Endothelial cell of umbilical vein (primary cell): ENCODE data around the gene PMIS2. TPM values are rescaled to one million over a fixed set of nuclear protein-coding genes. Genes with fewer than 3 reads are reported as not detected.

Experiments used
- BruUV-seq: library from RNA; stranded (reverse); fragments of 400-500 nt; replicated peaks from 2 replicates; lab custom pipeline; 2021; lab: Mats Ljungman, UMichigan
- CTCF ChIA-PET: fragments of 300-600, 350-600 bp; sonication (Branson Sonifier 250); formaldehyde crosslinking; loops from one replicate; lab custom pipeline; 2021; ENCODE audit warnings: antibody characterized with exemption, inconsistent platforms; lab: Charles Lee
- POLR2A ChIA-PET: fragments of 300-600, 350-600 bp; sonication (Branson Sonifier 250); formaldehyde crosslinking; loops from one replicate; lab custom pipeline; 2021; ENCODE audit warnings: antibody characterized with exemption, inconsistent platforms; lab: Charles Lee
- DNase-seq: peaks from one replicate; pipeline ENCODE4 v3.0.0-alpha.2; 2011; ENCODE audit warnings: low read depth, low spot score
- FAIRE-seq: peaks from 2 replicates; lab custom pipeline; 2011; peaks lifted over from hg19 to GRCh38; lab: Jason Lieb, UNC
- H2AFZ ChIP-seq: 2 replicates; pipeline ENCODE4 v1.6.0; 2012; ENCODE audit warnings: low read depth, low read length, control low read depth, inconsistent platforms
- H3K27ac ChIP-seq: 2 replicates; pipeline ENCODE4 v1.5.1; 2011; ENCODE audit warnings: low read depth, mild to moderate bottlenecking, control low read depth, low read length, moderate library complexity; ENCODE audit not compliant: insufficient read depth
- H3K27me3 ChIP-seq, 2 experiments: 2 replicates each; pipeline versions ENCODE4 v1.6.0 to v1.6.1; 2011; ENCODE audit warnings: low read length in 2 of 2, mixed read lengths in 1 of 2; ENCODE audit not compliant: control insufficient read depth in 2 of 2, insufficient read depth in 2 of 2
- H3K36me3 ChIP-seq, 2 experiments: 2 replicates in 1 of 2; 3 replicates in 1 of 2; pipeline ENCODE4 v1.5.1; 2011; ENCODE audit warnings: low read length in 2 of 2, mild to moderate bottlenecking in 1 of 2, moderate library complexity in 1 of 2; ENCODE audit not compliant: control insufficient read depth in 2 of 2, insufficient read depth in 2 of 2; ENCODE audit errors: extremely low read depth in 1 of 2
- H3K4me1 ChIP-seq: 3 replicates; pipeline ENCODE4 v1.5.1; 2011; ENCODE audit warnings: mild to moderate bottlenecking, low read length; ENCODE audit not compliant: control insufficient read depth, insufficient read depth; ENCODE audit errors: extremely low read depth
- H3K4me2 ChIP-seq: 2 replicates; pipeline ENCODE4 v1.6.1; 2011; ENCODE audit warnings: low read length, control low read depth, mixed read lengths; ENCODE audit not compliant: insufficient read depth
- H3K4me3 ChIP-seq, 3 experiments: fragments of 200-600 bp in 1 of 3; sonication (generic), shearing (Covaris generic) in 1 of 3; replicated peaks in 1 of 3; 2 replicates each; pipeline ENCODE4 v1.5.1; 2011 to 2016; ENCODE audit warnings: control low read depth in 3 of 3, low read length in 3 of 3, mild to moderate bottlenecking in 2 of 3, inconsistent platforms in 1 of 3, low read depth in 1 of 3, moderate library complexity in 1 of 3; ENCODE audit not compliant: insufficient read depth in 1 of 3
- H3K79me2 ChIP-seq: 2 replicates; pipeline ENCODE4 v1.6.0; 2012; ENCODE audit warnings: low read length, inconsistent platforms; ENCODE audit not compliant: control insufficient read depth, insufficient read depth
- H3K9ac ChIP-seq: replicated peaks from 2 replicates; pipeline ENCODE3; 2011; ENCODE audit warnings: low read length, control low read depth; ENCODE audit not compliant: insufficient read depth; ENCODE audit errors: extremely low read depth
- H3K9me1 ChIP-seq: replicated peaks from 3 replicates; pipeline ENCODE4 v1.6.0; 2011; ENCODE audit warnings: mild to moderate bottlenecking, low read length; ENCODE audit not compliant: control insufficient read depth, insufficient read depth; ENCODE audit errors: extremely low read depth
- H3K9me3 ChIP-seq: replicated peaks from 2 replicates; pipeline ENCODE4 v1.5.1; 2012; ENCODE audit warnings: low read length, inconsistent platforms; ENCODE audit not compliant: control insufficient read depth, insufficient read depth
- H4K20me1 ChIP-seq: replicated peaks from 2 replicates; pipeline ENCODE3; 2011; ENCODE audit warnings: mild to moderate bottlenecking, low read length; ENCODE audit not compliant: control insufficient read depth, insufficient read depth; ENCODE audit errors: extremely low read depth
- CTCF ChIP-seq, 2 donors: IDR thresholded peaks; 1 replicate in 1 of 2; 2 replicates in 1 of 2; pipeline ENCODE4 v1.5.1; 2011; ENCODE audit warnings: low read length in 2 of 2, mild to moderate bottlenecking in 2 of 2, moderate library complexity in 2 of 2, control low read depth in 1 of 2, inconsistent platforms in 1 of 2, low read depth in 1 of 2; ENCODE audit not compliant: insufficient read depth in 1 of 2; ENCODE audit errors: extremely low read depth in 1 of 2
- EZH2 ChIP-seq: IDR thresholded peaks from 2 replicates; pipeline ENCODE4 v1.6.1; 2012; ENCODE audit warnings: borderline replicate concordance, low read depth, mild to moderate bottlenecking, moderate library complexity, low read length, inconsistent platforms; ENCODE audit not compliant: severe bottlenecking
- FOS ChIP-seq: IDR thresholded peaks from 2 replicates; pipeline ENCODE4 v1.6.1; 2011; ENCODE audit warnings: mild to moderate bottlenecking, low read length, moderate library complexity, borderline replicate concordance; ENCODE audit not compliant: insufficient read depth
- GATA2 ChIP-seq: IDR thresholded peaks from 2 replicates; pipeline ENCODE4 v1.7.0; 2011; ENCODE audit warnings: low read depth, mild to moderate bottlenecking, moderate library complexity, mixed read lengths, low read length; ENCODE audit not compliant: insufficient read length, insufficient read depth
- JUN ChIP-seq: IDR thresholded peaks from 2 replicates; pipeline ENCODE4 v1.6.1; 2011; ENCODE audit warnings: borderline replicate concordance, low read depth; ENCODE audit not compliant: insufficient read length, insufficient read depth
- MAX ChIP-seq: IDR thresholded peaks from 2 replicates; pipeline ENCODE4 v1.6.1; 2011; ENCODE audit not compliant: insufficient read depth, insufficient read length
- MYC ChIP-seq: IDR thresholded peaks from one replicate; pipeline ENCODE4 v1.6.1; 2011; ENCODE audit warnings: mild to moderate bottlenecking, low read depth, low read length
- POLR2A ChIP-seq: IDR thresholded peaks from 2 replicates; pipeline ENCODE4 v1.6.1; 2012; ENCODE audit warnings: low read depth, mild to moderate bottlenecking, control low read depth, low read length
- POLR2AphosphoS5 ChIP-seq: IDR thresholded peaks from 2 replicates; pipeline ENCODE4 v1.6.1; 2012; ENCODE audit warnings: low read depth, mild to moderate bottlenecking, control low read depth, low read length, moderate library complexity; ENCODE audit not compliant: insufficient read depth
- dilution Hi-C: fragments of 300-500 bp; cut with MboI; formaldehyde crosslinking; loops from one replicate; pipeline ENCODE4 v1.15.0; 2019; ENCODE audit warnings: low sequenced_read_pairs; ENCODE audit not compliant: extremely low pct_ligation_motif_present
- intact Hi-C: fragments of 100-400 bp; cut with micrococcal nuclease; formaldehyde crosslinking; loops from one replicate; pipeline ENCODE4 v1.10.0; 2022
- polyA plus RNA-seq, 4 experiments: library from polyadenylated mRNA; depleted of rRNA in 3 of 4; stranded (reverse) in 3 of 4; unstranded in 1 of 4; fragments of >200 nt; gene quantifications; 2 replicates each; pipeline versions ENCODE4 v1.2.1 to v1.2.3, GENCODE V29; 2011 to 2012; ENCODE audit warnings: missing spikeins in 1 of 4
- total RNA-seq: library from RNA; stranded (reverse); gene quantifications from 2 replicates; pipeline ENCODE4 v1.2.3, GENCODE V29; 2021

Gene PMIS2
- total and polyA plus RNA-seq, 2 donors (not counting 3 experiments of a cell fraction or from before 2014, with no cell fraction given) = not detected

GRCh38 chr19:35556846-35557538 lies 29.0 kb upstream of the PMIS2 start:
- TF ChIP-seq MYC = no peak
- no peak for TF ChIP-seq FOS
- H3K79me2 ChIP-seq = no peaks in the 10 kb centered on the region
- no peak overlapping the region for H3K4me3 ChIP-seq
- no TSS peak for BruUV-seq
- peaks cover 0 to 4% of the 10 kb centered on the region in 2 experiments for H3K27me3 ChIP-seq
- CTCF ChIA-PET = interaction anchor here (0.6 to 1.6 kb wide), 4 partner anchors 9 to 204 kb away, joined by 3 to 18 read pairs (median 3); no protein-coding TSS in a partner anchor
- dilution Hi-C loops = no loop called here
- DNase-seq (no peak), FAIRE-seq (no peak)
- intact Hi-C loops = loop anchor here (1.0 kb wide), 1 partner anchor 87 kb away; no protein-coding TSS in a partner anchor
- no peaks in the 10 kb centered on the region for H3K9me3 ChIP-seq
- POLR2A ChIA-PET = no interaction called here
- no peaks in the 10 kb centered on the region for H3K4me1 ChIP-seq
- H3K36me3 ChIP-seq = no peaks in the 10 kb centered on the region
- no peak overlapping the region for H3K27ac ChIP-seq
- no peak overlapping the region for H3K9ac ChIP-seq
- H3K9me1 ChIP-seq = no peaks in the 10 kb centered on the region
- no peak overlapping the region for H3K4me2 ChIP-seq
- H4K20me1 ChIP-seq = no peaks in the 10 kb centered on the region
- peak overlapping the region; percentile 64 for H2AFZ ChIP-seq

- Histone ChIP-seq H3K4me3 (peak overlapping the region; percentile 25 to 36 (median 29)), H3K9ac (no peak overlapping the region)
Measured at GRCh38 chr19:35557539-35558399, 28.2 kb upstream of the PMIS2 start.

More at GRCh38 chr19:35557539-35558399, 28.2 kb upstream of the PMIS2 start:
- POLR2A ChIA-PET = interaction anchor here (0.6 kb wide), 1 partner anchor 534 kb away, joined by 3 read pairs; no protein-coding TSS in a partner anchor
- no peak for TF ChIP-seq POLR2A
- TF ChIP-seq JUN = no peak
- TF ChIP-seq MAX = no peak
- no peak for TF ChIP-seq FOS
- no peak for TF ChIP-seq MYC
- no peak for TF ChIP-seq CTCF (IDR thresholded peaks at IDR 0.05; ENCODE audit: extremely low read depth in 1 of 2, insufficient read depth in 1 of 2, low read depth in 1 of 2, low read length in 2 of 2)
- TF ChIP-seq GATA2 = no peak
- TF ChIP-seq POLR2AphosphoS5 = no peak
- TF ChIP-seq EZH2 = no peak
- DNase-seq (peak; percentile 71), FAIRE-seq (peak; percentile 69)
- Histone ChIP-seq H3K79me2 (no peaks in the 10 kb centered on the region), H3K27ac (no peak overlapping the region), H3K27me3 (peaks cover 0 to 4% of the 10 kb centered on the region in 2 experiments), H3K4me1 (no peaks in the 10 kb centered on the region), H4K20me1 (no peaks in the 10 kb centered on the region), H3K4me2 (peak overlapping the region; percentile 43), H3K36me3 (no peaks in the 10 kb centered on the region), H2AFZ (peak overlapping the region; percentile 95), H3K9me3 (no peaks in the 10 kb centered on the region), H3K9me1 (no peaks in the 10 kb centered on the region)
- no TSS peak for BruUV-seq
- CTCF ChIA-PET = interaction anchor here (0.6 to 1.6 kb wide), 5 partner anchors 9 to 262 kb away, joined by 3 to 18 read pairs (median 3); no protein-coding TSS in a partner anchor
- dilution Hi-C loops = no loop called here
- intact Hi-C loops = loop anchor here (1.0 kb wide), 1 partner anchor 87 kb away; no protein-coding TSS in a partner anchor
